Measurements from ENCODE around the gene TOMM7. TPM values are rescaled to one million over a fixed set of nuclear protein-coding genes. Genes with fewer than 3 reads are reported as not detected.

Gene TOMM7
- total RNA-seq, result 258 and 272 TPM in 2 replicates

DNA sequence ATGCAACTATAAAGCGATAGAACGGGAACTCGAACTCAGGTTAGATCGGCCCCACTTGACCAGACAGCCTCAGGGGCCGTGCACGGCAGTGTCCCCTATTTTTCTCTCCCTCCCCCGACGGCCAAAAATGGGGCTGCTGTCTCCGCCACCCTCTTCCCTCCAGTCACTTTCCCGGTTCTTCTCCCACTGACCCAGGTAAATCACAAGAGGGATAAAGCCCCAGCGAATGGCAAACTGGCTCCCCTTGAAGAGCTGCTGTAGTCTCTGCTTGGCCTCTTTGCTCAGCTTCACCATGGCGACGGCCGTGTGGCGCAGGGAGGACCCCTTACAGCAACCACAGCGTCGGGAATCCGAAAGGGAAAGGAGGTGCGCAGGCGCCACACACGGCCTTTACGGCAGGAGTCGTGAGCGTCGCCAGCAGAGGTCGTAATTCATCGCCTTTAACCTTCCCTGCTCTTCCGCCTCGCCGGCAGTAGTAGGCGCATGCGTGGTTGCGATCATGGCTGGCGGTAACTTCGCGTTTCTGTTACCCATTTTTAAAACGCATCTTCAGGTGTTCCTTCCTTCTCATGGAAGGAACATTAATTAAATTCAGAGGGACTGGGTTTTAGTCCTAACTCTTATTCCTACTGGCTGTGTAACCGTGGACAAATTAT lies at the start of gene TOMM7:
Gene TOMM7, minus strand, starts transcription at position 364 of the 656 bp plus-strand sequence. Its CDS starts 70 bp downstream, at position 294.

Other genes with a start within 250 kb of the TOMM7 start
- 40.0 and 49.1 TPM in 2 replicates for gene IL6, start 95.6 kb downstream of the TOMM7 start, total RNA-seq
- 92.6 and 93.3 TPM in 2 replicates for gene HYCC1, start 191.3 kb upstream of the TOMM7 start, total RNA-seq

Measured in smooth muscle cell of bladder (primary cell).